22Rv1 (cell line): Measurements from ENCODE around the gene ZNF132.
"Not testable (repeated sequence)": the region's sequence is repeated elsewhere in the genome, so short reads cannot be mapped to it uniquely, and the experiment has no call there.

Source experiments
- H3K27ac ChIP-seq: fragments of 450-650 bp; 2 replicates; pipeline ENCODE4 v1.5.1; 2017
- ZFX ChIP-seq: fragments of 450-650 bp; IDR thresholded peaks from 2 replicates; pipeline ENCODE4 v1.6.1; 2017; ENCODE audit warnings: antibody characterized with exemption, borderline replicate concordance
- TF ChIP-seq, protein P1 (sequence below): fragments of 450-650 bp; IDR thresholded peaks from 2 replicates; pipeline ENCODE4 v1.5.1; 2017; ENCODE audit warnings: mild to moderate bottlenecking

Gene ZNF132

DNA sequence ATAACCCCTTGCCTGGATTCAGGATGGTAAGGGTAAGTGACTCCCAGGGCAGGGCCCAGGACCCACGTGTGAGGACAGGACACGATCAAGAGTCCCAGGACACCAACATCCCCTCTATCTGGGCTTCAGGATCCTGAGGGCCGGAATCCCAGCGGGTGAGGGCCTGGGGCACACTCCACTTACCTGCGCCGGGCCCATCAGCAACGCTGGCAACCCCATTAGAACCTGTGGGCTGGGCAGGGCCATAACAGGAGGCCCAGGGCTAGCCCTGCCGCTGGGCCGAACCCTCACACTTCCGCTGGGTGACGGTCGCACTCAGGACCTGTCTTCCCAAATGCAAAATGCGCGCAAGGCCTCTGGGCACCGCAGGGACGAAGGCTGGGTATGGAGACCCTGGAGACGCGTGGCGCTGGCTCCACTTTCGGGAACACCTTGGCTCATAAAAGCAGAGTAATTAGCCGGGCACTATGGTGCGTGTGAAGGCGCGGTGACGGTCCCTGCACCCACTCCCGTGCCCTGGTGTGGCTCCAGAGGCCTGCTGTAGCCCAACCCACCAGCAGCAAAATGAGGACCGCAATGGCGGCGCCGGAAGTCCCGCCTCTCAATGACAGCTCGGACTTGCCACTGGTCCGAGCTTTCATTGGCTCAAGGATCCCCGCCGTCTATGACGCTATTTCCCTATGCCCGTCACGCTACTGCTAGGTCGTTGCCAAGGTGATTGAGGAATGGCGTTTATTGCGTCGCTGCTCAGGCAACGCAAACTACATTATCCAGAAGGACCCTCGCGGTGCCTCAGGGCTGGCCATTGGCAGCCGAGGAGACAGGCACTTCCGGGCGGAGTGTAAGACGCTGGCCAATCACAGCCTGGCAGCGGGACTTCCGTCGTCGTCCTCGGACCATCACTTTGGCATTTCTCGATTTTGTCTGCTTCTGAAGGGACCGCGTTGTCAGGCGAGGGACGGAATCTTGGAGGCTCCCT, at the start of gene ZNF132:
TSS of gene ZNF132 (minus strand) at position 578 of the 979 bp plus-strand sequence. CDS start at position 246, 332 bp downstream.
- TF ChIP-seq, protein P1, sequence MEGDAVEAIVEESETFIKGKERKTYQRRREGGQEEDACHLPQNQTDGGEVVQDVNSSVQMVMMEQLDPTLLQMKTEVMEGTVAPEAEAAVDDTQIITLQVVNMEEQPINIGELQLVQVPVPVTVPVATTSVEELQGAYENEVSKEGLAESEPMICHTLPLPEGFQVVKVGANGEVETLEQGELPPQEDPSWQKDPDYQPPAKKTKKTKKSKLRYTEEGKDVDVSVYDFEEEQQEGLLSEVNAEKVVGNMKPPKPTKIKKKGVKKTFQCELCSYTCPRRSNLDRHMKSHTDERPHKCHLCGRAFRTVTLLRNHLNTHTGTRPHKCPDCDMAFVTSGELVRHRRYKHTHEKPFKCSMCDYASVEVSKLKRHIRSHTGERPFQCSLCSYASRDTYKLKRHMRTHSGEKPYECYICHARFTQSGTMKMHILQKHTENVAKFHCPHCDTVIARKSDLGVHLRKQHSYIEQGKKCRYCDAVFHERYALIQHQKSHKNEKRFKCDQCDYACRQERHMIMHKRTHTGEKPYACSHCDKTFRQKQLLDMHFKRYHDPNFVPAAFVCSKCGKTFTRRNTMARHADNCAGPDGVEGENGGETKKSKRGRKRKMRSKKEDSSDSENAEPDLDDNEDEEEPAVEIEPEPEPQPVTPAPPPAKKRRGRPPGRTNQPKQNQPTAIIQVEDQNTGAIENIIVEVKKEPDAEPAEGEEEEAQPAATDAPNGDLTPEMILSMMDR: no peak
- TF ChIP-seq ZFX: no peak
- H3K27ac ChIP-seq: no peak within 1 kb of the TSS

DNA sequence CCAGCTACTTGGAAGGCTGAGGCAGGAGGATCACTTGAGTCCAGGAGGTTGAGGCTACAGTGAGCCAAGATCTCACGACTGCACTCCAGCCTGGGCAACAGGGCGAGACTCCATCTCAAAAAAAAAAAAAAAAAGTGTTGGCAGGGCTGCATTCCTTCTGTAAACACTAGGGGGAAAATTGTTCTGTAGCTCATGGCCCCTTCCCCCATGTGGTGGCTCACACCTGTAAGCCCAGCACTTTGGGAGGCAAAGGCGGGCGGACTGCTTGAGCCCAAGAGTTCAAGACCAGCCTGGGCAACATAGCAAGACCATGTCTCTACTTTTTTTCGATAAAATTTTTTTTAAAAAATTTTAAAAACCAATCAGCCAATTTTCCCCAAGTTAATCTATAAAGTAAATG, 44.4 kb upstream of the ZNF132 start:
- H3K27ac ChIP-seq: not testable (repeated sequence)

DNA sequence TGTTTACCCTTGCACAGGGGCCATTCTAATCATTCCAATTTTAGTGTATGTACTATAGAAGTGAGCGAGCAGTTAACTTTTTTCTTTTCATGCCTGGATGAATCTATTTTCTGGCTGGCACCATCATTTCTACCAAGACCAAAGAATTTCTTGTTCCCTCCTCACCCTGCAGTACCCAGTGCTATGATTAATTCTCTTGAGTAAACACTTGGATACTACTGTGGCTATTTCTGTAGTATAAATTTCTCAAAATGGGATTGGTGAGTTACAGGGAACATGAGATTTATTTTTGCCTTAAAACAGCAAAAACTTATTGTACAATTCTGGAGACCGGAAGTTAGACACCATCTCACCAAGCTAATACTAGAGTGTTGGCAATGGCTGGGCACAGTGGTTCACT, 43.8 kb upstream of the ZNF132 start:
- H3K27ac ChIP-seq: no peak overlapping the region
- TF ChIP-seq, protein P1: no peak
- TF ChIP-seq ZFX: no peak

DNA sequence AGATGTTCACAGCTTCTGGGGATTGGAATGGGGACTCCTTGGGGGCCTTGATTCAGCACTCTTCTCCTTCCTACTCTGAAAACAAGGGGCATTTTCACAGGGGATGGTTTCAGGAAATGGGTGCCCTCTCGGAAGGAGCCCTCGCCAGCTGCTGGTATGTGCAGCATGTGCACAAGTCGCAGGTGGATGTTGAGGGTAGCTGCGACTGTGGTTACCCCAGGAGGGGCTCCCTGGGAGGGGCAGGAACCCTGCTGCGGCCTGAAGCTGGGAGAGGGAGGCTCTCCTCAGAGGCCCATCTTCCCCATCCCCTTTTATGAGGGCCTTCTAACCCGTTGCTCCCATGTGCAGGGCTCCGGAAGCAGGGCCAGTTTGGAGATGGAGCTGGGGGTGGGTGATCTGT, 42.4 kb upstream of the ZNF132 start:
- H3K27ac ChIP-seq: no peak overlapping the region
- no peak for TF ChIP-seq ZFX
- TF ChIP-seq, protein P1: no peak

DNA sequence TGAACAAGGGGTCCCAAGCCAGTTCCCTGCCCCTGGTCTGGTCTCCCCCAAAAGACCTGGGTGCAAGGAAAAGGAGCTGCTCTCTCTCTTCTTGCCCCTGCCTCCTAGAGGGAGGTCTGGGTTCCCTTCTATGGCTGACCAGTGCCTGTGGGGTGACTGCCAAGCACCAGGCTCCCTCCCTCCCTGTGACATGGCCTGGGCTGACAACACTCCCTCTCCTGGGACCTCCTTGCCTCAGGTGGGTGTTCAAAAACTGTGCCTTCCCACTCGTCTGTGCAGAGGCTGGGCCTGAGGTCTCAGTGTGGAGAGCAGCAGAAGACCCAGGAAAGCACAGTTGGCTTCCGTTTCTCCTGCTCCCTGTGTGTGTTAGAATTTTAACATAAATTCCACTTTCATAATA, 40.9 kb upstream of the ZNF132 start:
- no peak for TF ChIP-seq ZFX
- TF ChIP-seq, protein P1: no peak
- no peak overlapping the region for H3K27ac ChIP-seq

DNA sequence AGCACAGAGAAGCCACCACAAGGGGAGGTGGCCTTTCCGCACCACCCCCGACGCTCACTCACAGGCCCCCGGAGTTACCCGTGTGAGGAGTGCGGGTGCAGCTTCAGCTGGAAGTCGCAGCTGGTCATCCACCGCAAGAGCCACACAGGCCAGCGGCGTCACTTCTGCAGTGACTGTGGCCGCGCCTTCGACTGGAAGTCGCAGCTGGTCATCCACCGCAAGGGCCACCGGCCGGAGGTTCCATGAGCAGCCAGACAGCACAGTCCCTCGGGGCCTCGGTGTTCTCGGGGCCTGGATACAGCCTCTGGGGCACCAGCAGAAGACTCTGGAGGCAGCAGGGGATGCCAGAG, 40.5 kb upstream of the ZNF132 start:
- H3K27ac ChIP-seq: no peak overlapping the region
- TF ChIP-seq, protein P1: no peak
- no peak for TF ChIP-seq ZFX

DNA sequence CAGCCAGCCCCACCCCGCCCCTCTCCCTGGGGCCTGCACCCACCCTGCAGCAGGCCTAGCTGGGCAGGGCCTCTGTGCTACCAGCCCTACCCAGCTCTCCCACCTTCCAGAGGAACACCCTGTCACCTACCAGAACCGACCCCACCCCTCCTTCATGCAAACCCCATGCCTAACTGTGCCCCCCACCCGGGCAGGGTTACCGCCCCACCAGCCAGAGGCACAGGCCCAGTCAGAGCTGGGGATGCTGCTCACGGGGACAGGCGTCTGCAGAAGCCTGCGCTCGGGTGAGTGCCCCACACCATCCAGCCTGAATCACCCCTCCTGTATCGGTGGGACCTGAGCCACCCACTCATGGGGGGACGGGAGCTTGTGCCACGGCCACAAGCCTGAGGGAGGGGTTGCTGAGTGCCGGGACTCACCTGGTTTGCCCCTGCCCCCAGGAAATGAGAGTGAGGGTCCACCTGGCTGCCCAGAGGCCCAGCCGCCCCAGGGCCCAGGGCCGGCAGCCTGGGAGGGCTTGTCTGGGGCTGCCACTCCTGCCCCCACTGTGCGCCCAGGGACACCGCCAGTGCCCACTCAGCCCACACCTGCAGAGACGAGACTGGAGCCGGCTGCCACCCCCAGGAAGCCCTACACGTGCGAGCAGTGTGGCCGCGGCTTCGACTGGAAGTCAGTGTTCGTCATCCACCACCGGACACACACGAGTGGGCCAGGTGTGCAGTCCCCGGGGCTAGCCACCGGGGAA, 40.0 kb upstream of the ZNF132 start:
- TF ChIP-seq, protein P1: no peak
- no peak for TF ChIP-seq ZFX
- no peak overlapping the region for H3K27ac ChIP-seq
